ENCODE data around the gene IP6K2.
"Not testable (repeated sequence)": the region's sequence is repeated elsewhere in the genome, so short reads cannot be mapped to it uniquely, and the experiment has no call there.

The IP6K2 gene

GRCh38 chr3:48738926-48739616, 22.1 kb upstream of the IP6K2 start:
- TF ChIP-seq CTCF (conservative IDR thresholded peaks at IDR 0.05; ENCODE audit: low read length) = no peak
- H3K4me3 ChIP-seq (ENCODE audit: low read length) = no peak overlapping the region
- no peak for DNase-seq (ENCODE audit: low read depth)

GRCh38 chr3:48738144-48738536, 21.1 kb upstream of the IP6K2 start:
- no peak for DNase-seq (ENCODE audit: low read depth)
- no peak for TF ChIP-seq CTCF (conservative IDR thresholded peaks at IDR 0.05; ENCODE audit: low read length)
- H3K4me3 ChIP-seq (ENCODE audit: low read length) = no peak overlapping the region

GRCh38 chr3:48735075-48735767, 18.2 kb upstream of the IP6K2 start:
- not testable (repeated sequence) for H3K4me3 ChIP-seq (ENCODE audit: low read length)

GRCh38 chr3:48734541-48734940, 17.5 kb upstream of the IP6K2 start:
- not testable (repeated sequence) for H3K4me3 ChIP-seq (ENCODE audit: low read length); DNase-seq (ENCODE audit: low read depth)

More at GRCh38 chr3:48735075-48735767, 18.2 kb upstream of the IP6K2 start:
- DNase-seq (ENCODE audit: low read depth) = peak; percentile 53

GRCh38 chr3:48733752-48734518, 16.9 kb upstream of the IP6K2 start:
- H3K4me3 ChIP-seq (ENCODE audit: low read length); DNase-seq (ENCODE audit: low read depth): not testable (repeated sequence)

- no peak for DNase-seq (ENCODE audit: low read depth)
- no peak for TF ChIP-seq CTCF (conservative IDR thresholded peaks at IDR 0.05; ENCODE audit: low read length)
- no peak overlapping the region for H3K4me3 ChIP-seq (ENCODE audit: low read length)
Observed at GRCh38 chr3:48727511-48727910, 10.5 kb upstream of the IP6K2 start.

GRCh38 chr3:48725185-48725855, 8.3 kb upstream of the IP6K2 start:
- H3K4me3 ChIP-seq (ENCODE audit: low read length); DNase-seq (ENCODE audit: low read depth): not testable (repeated sequence)

GRCh38 chr3:48723725-48724124, 6.7 kb upstream of the IP6K2 start:
- DNase-seq (ENCODE audit: low read depth) = no peak
- TF ChIP-seq CTCF (conservative IDR thresholded peaks at IDR 0.05; ENCODE audit: low read length) = no peak
- no peak overlapping the region for H3K4me3 ChIP-seq (ENCODE audit: low read length)

GRCh38 chr3:48723293-48723692, 6.3 kb upstream of the IP6K2 start:
- H3K4me3 ChIP-seq (ENCODE audit: low read length); DNase-seq (ENCODE audit: low read depth): not testable (repeated sequence)
